ENCODE data around the gene PER2.
A peak's percentile ranks its signal among the peaks of the same experiment; 100 is the strongest.

PER2 gene

GRCh38 chr2:238247002-238247822 is 41.2 kb downstream of the PER2 start:
- DNase-seq, result no peak

DNA sequence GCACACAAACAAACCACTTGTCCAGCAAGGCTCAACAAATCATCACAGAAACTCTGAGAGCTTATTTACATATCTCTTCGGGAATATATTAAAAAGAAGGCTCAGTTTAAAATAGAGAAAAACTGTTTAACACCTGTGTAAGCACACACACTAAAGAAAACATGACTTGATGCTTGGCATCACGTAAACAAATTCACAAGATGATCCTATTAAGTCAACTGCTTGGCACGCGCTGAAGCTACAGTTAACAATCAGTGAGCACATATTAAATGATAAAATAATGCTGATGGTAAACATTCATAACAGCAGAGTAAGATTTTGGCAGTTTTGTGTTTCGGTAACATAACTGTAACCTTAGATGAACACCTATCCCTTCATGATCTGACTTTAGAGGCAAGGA is 44.3 kb downstream of the PER2 start:
- DNase-seq, result no peak

- no peak for DNase-seq
Measured at GRCh38 chr2:238243496-238244076, 44.8 kb downstream of the PER2 start.

DNA sequence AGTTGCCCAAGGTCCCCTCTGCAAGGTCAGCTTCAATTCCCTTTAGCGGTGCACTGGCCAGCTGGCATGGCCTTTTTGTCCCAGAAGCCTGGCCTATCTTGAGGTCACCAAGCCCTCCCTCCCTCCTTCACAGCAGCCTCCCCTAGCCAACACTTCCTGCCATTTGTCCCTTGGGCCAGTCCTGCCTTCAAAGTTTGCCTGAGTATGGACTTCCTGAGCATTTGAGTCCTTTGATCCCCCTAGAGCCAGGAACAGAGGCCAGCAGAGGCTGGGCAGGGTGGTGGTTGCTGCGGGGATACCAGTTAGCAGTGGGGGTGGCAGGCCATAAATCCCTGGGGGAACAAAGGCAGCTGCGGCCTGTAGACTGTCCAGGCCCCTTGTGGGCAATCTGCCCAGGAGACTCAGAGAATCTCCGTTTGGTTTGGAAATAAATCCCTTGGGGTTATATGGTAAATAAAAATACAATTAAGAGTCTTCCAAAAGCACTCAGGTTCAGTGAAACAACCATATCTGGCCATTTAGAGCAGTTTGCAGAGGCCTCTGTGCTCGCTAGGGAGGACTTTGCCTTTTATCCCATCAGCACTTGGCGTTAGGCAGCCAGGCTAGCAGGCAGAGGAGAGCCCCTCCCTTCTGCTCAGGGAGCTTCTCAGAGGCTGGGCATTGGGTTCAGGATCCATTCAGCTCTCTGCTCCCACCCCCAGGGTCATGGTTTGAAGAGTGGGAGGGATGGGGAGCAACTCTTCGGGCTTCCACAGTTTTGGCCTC is 45.5 kb downstream of the PER2 start:
- no peak for DNase-seq

DNA sequence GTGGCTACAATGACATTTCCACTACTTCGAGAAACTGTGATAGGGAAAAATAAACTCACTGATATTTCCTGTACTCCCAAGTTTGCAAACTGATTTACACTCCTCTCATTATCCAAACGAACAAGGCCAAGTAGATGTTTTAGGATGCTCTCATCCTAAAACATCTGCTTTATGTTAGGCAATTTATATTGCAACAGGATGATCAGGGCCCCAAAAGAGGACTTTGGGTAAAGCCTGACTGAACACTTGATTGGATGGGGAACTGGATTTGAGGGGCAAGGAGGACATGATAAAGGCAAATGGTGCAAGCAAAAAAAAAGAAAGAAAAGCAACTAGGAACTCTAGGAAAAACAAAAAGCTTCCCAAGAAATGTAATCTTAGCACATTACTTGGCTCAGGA is 46.4 kb downstream of the PER2 start:
- DNase-seq, result no peak

GRCh38 chr2:238240757-238241711 is 47.4 kb downstream of the PER2 start:
- DNase-seq, result peak; percentile 80

DNA sequence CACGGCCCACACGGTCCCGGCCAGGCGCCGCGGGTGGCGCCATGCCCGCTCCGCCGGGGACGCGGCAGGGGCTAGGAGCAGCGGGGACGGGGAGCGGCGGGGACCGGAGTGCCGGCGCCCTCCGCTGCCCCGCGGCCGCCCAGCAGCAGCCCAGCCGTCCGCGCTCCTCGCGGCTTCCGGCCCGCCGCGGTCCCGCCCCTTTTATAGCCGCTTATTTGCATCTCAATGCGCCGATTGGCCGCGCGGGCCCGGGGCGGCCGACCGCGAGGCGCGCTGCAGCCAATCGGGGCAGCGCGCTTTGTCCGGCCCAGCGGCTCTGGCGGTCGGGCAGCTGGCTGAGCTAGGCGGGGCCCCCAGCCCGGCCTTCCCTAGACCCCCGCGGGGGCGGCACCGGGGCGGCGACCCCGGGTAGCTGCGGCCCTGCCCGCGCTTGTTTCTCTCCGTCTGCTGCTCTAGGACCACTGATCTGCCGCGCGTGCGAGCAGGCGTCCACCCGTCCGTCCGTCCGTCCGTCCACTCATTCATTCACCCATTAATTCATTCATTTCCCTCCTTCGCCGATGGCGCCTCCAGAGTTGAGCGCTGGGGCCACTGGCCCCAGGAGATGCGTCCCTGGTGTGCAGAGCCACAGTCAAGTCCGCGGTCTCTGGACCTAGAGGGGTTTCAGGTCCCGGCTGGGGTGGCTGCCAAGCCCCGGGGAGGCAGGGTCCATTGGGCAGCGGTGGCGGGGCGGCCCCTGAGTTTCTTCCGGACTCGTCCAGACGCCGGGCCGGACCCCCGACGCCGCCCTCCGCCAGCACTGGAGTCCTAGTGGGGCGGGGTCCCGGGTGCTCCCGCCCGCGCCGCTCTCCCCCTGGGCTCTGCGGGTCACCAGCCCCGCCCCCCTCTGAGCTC is 48.3 kb downstream of the PER2 start, which contains the start of gene HES6:
TSS of gene HES6 (minus strand) at position 176 of the 894 bp plus-strand sequence. CDS start at position 43, 133 bp downstream.
- peak; percentile 85 for DNase-seq

DNA sequence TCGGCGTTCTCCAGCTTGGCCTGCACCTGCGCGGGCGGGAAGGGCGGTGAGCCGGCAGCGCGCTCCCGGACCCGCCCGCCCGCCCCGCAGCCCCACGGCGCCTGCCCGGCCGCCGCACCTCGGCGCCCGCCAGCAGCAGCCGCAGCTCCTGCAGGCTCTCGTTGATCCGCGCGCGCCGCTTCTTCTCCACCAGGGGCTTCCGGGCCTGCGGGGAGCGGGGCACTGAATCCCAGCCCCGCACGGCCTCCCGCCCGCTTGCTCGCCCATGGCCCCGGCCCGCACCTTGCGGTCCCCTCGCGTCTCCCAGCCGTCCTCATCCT is 48.9 kb downstream of the PER2 start:
- no peak for DNase-seq

- no peak for DNase-seq
Measured at GRCh38 chr2:238238766-238239542, 49.5 kb downstream of the PER2 start.

GRCh38 chr2:238238311-238238765 is 50.1 kb downstream of the PER2 start:
- no peak for DNase-seq

- DNase-seq, result no peak
Measured at GRCh38 chr2:238237431-238238135, 50.8 kb downstream of the PER2 start.

- DNase-seq, result no peak
Measured at GRCh38 chr2:238236571-238236970, 51.8 kb downstream of the PER2 start.

DNA sequence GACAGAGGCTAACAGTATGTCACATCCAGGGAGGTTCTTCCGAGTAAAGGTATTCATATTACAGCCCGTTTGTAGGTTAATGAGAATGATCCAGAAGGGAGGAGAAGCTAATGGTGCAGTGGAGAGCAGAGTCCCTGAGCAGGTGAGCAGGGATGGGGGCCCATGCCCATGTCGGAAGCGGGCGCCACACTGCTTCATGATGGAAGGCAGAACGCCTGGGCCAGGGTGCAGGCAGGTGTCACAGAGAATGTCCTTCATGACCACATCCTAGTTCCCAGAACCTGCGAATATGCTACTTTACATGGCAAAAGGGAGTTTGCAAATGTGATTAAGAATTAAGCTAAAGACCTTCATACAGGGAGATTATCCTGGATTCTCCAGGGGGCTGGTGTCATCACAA is 52.6 kb downstream of the PER2 start:
- no peak for DNase-seq

- no peak for DNase-seq
Measured at GRCh38 chr2:238235331-238235732, 53.1 kb downstream of the PER2 start.

GRCh38 chr2:238233625-238234024 is 54.8 kb downstream of the PER2 start:
- DNase-seq, result no peak

GRCh38 chr2:238231809-238232208 is 56.6 kb downstream of the PER2 start:
- no peak for DNase-seq

DNA sequence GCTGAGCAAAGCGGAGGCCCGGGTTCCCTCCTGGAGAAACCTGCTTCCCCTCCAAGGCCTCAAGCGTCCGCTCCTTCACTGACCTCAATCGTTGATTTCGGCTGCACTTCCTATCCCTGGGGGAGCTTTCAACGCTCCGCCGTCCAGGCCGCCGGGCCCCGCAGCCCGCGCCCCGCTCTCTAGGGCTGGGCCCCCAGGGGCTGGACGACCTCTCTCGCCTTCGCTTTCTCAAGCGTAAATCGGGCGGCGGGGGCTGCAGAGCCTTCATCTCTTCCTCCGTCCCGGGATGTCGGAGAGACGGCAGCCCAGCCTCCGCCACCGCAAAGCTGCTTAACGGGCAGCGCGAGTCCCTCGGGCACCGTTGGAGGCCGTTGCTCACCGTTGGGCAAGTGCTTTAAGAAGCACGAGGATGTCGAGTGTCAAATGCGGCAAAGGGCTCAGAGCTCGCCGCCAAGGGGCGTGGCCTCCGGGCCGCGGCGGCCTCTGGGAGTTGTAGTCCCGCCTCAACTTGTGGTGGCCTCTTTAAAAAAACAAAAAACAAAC is 57.1 kb downstream of the PER2 start:
- no peak for DNase-seq

- DNase-seq, result no peak
Measured at GRCh38 chr2:238230699-238231098, 57.7 kb downstream of the PER2 start.

DNA sequence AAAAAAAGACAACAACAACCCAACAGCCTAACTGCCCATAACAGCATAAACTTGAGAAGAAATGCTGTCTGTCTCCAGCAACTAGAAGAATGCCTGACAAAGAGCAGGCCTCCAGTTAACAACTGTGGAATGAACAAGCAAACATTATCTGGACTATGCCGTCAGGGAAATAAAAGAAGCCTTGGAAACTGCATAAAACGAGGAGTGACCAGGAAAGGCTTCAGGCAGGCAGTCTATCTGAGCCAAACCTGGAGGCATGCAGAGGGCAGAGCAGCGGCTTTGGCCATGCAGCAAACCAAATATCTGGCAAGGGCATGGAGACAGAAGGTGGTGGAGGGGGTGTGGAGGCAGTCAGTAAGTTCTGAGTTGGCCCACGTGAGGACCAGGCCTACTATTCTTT is 59.7 kb downstream of the PER2 start:
- DNase-seq, result no peak

GRCh38 chr2:238227587-238228032 is 60.8 kb downstream of the PER2 start:
- DNase-seq, result no peak
